Esophagus muscularis mucosa (tissue), 4 donors: ENCODE data around the gene AQP2. TPM values are rescaled to one million over a fixed set of nuclear protein-coding genes. Genes with fewer than 3 reads are reported as not detected.
A peak's percentile ranks its signal among the peaks of the same experiment; 100 is the strongest.

Experiments
- DNase-seq: peaks from one replicate; pipeline ENCODE4 v3.0.0-alpha.2; 2017; ENCODE audit errors: extremely low spot score
- H3K27ac ChIP-seq, 4 donors: fragments of 200-600 bp; sonication (generic); replicated peaks in 1 of 4; 1 replicate in 3 of 4; 2 replicates in 1 of 4; pipeline ENCODE4 v1.5.1; 2016 to 2019; ENCODE audit warnings: mild to moderate bottlenecking in 1 of 4
- H3K27me3 ChIP-seq, 4 donors: fragments of 200-600 bp; sonication (generic); one replicate each; pipeline versions ENCODE4 v1.5.1 to v1.6.0; 2016 to 2019
- H3K36me3 ChIP-seq, 4 donors: fragments of 200-600 bp; sonication (generic); one replicate each; pipeline ENCODE4 v1.5.1; 2016 to 2019
- H3K4me1 ChIP-seq, 4 donors: fragments of 200-600 bp; sonication (generic); one replicate each; pipeline ENCODE4 v1.5.1; 2016 to 2019
- H3K4me3 ChIP-seq, 4 donors: fragments of 200-600 bp; sonication (generic); 1 replicate in 2 of 4; 2 replicates in 2 of 4; pipeline ENCODE4 v1.5.1; 2016 to 2019; ENCODE audit warnings: mild to moderate bottlenecking in 4 of 4, moderate library complexity in 1 of 4
- H3K9me3 ChIP-seq, 4 donors: fragments of 200-600 bp; sonication (generic); 1 replicate in 3 of 4; 2 replicates in 1 of 4; pipeline ENCODE4 v1.5.1; 2016 to 2019
- EP300 ChIP-seq: sonication (generic); formaldehyde crosslinking; IDR thresholded peaks from one replicate; pipeline ENCODE4 v1.6.1; 2017; ENCODE audit warnings: antibody characterized with exemption
- POLR2A ChIP-seq: fragments of 450-650 bp; IDR thresholded peaks from one replicate; pipeline ENCODE4 v1.6.1; 2017; ENCODE audit warnings: antibody characterized with exemption, moderate library complexity, mild to moderate bottlenecking, low read depth
- POLR2AphosphoS5 ChIP-seq, 2 donors: sonication (generic); formaldehyde crosslinking; IDR thresholded peaks; one replicate each; pipeline ENCODE4 v1.6.1; 2017; ENCODE audit warnings: antibody characterized with exemption in 2 of 2
- WGBS: methylation state at CpG from one replicate; pipeline ENCODE4 v1.1.5; 2018; 5-methylcytosine and 5-hydroxymethylcytosine counted together
- intact Hi-C: fragments of 100-400 bp; cut with DNase I; formaldehyde crosslinking; loops from one replicate; pipeline ENCODE4 v1.15.1; 2023
- total RNA-seq, 4 donors: library from RNA; depleted of rRNA; stranded (reverse); fragments of >200 nt; gene quantifications; one replicate each; pipeline versions ENCODE4 v1.1.0 to v1.2.1, GENCODE V29; 2016
- TF ChIP-seq, protein P1 (sequence below), 3 experiments: fragments of 200-600 bp in 2 of 3; fragments of 450-650 bp in 1 of 3; sonication (generic) in 2 of 3; IDR thresholded peaks; one replicate each; pipeline ENCODE4 v1.5.1; 2017 to 2019; ENCODE audit warnings: antibody characterized with exemption in 3 of 3, mild to moderate bottlenecking in 2 of 3, moderate library complexity in 1 of 3

Gene AQP2
- total RNA-seq, 4 donors from 2014 or later = not detected

DNA sequence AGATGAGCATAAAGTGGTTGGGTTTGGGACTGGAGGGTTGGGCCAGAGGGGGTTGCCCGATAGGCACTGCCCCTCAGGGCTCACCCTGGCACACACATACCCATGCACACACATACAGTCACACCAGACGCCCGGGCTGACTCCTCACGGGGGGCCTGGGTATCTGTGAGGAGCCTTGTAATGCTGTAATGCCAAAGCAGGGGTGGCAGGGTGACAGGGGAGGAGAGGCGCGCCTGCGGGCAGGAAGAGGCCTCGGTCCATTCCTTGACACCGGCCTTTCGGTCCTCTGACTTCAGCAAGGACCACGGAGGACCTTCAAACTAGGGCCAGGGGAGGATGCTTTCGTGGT is 47.2 kb upstream of the AQP2 start:
- Histone ChIP-seq H3K27me3 (peaks cover 0 to 13% (median 0%) of the 10 kb centered on the region in 4 donors), H3K9me3 (no peaks in the 10 kb centered on the region), H3K36me3 (no peaks in the 10 kb centered on the region), H3K27ac (peak overlapping the region; percentile 56 to 73 (median 66)), H3K4me3 (peak overlapping the region; percentile 55 to 67 (median 58)), H3K4me1 (peaks cover 8 to 19% (median 14%) of the 10 kb centered on the region in 4 donors)
- intact Hi-C loops = no loop called here
- no peak for DNase-seq
- WGBS = 49% methylated on average over 9 of the region's 12 CpGs
- TF ChIP-seq, protein P1, sequence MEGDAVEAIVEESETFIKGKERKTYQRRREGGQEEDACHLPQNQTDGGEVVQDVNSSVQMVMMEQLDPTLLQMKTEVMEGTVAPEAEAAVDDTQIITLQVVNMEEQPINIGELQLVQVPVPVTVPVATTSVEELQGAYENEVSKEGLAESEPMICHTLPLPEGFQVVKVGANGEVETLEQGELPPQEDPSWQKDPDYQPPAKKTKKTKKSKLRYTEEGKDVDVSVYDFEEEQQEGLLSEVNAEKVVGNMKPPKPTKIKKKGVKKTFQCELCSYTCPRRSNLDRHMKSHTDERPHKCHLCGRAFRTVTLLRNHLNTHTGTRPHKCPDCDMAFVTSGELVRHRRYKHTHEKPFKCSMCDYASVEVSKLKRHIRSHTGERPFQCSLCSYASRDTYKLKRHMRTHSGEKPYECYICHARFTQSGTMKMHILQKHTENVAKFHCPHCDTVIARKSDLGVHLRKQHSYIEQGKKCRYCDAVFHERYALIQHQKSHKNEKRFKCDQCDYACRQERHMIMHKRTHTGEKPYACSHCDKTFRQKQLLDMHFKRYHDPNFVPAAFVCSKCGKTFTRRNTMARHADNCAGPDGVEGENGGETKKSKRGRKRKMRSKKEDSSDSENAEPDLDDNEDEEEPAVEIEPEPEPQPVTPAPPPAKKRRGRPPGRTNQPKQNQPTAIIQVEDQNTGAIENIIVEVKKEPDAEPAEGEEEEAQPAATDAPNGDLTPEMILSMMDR (IDR thresholded peaks at IDR 0.05) = no peak
- TF ChIP-seq EP300 = no peak
- TF ChIP-seq POLR2AphosphoS5 (IDR thresholded peaks at IDR 0.05) = no peak
- TF ChIP-seq POLR2A = no peak

DNA sequence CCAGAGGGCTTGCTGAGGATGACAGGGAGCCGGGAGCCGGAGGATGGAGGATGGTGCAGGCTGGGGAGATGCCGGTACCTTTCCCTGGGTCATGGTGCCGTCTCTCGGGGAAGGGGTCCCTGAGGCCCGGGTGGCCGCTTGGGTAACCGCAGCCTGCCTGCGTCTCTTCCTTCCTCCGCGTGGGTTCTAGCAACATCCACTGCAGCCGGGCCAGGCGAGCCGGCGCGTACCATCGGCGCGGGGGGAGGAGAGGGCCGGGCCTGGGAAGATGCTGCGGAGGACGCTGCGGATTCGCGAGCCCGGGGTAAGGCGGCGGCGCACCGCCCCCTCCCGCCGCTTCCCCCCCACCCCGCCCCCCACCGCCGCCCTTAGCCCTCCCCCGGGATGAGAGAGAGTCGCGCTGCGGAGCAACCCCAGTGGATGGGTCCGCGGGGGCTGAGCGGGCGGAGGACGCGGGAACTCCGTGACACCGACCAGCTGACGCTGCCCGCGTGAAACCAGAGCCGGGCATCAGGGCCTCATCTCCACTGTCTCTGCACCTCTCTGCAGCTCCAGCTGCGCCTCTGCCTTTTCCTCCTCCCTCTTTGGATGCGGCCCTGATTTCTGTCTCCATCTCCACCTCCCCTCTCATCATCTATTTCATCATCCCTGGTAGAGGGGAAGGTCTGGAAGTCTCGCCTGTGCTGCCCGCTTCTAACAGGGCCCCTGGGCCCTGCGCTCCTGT is 46.7 kb upstream of the AQP2 start, which contains the start of gene FAIM2:
TSS of gene FAIM2 (minus strand) at position 201 of the 724 bp plus-strand sequence. CDS start at position 93, 108 bp downstream.
- 7% methylated on average over 31 of the region's 56 CpGs for WGBS
- no peak for DNase-seq
- no peaks in the 10 kb centered on the region for H3K9me3 ChIP-seq
- H3K27me3 ChIP-seq = peaks cover 0 to 13% (median 0%) of the 10 kb centered on the region in 4 donors
- TF ChIP-seq POLR2AphosphoS5 (IDR thresholded peaks at IDR 0.05) = no peak
- TF ChIP-seq EP300 = no peak
- TF ChIP-seq POLR2A = no peak
- TF ChIP-seq, protein P1 (IDR thresholded peaks at IDR 0.05) = no peak
- H3K36me3 ChIP-seq = no peaks in the 10 kb centered on the region
- peak within 1 kb of the TSS; percentile 55 to 67 (median 58) for H3K4me3 ChIP-seq
- intact Hi-C loops = no loop called here
- peaks cover 8 to 19% (median 14%) of the 10 kb centered on the region in 4 donors for H3K4me1 ChIP-seq
- peak within 1 kb of the TSS; percentile 56 to 73 (median 66) for H3K27ac ChIP-seq

DNA sequence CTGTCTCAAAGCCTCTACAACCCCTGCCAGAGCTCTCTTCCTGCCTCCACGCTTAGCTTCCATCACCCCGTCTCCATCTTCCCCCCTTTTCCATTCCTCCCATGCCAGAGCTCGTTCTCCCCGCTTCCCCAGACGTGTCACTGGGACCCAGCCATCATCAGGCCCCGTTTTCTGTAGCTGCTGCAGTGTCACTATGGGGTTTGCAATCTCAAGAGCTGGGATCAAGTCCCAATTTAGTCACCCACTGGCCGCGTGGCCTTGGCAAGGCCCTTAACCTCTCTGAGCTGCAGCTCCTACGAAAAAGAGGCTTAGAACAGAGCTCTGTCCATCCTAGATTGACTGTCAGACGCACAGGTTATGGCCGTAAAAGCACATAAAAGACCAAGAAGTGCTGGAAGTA is 45.9 kb upstream of the AQP2 start:
- no peaks in the 10 kb centered on the region for H3K9me3 ChIP-seq
- TF ChIP-seq EP300 = no peak
- TF ChIP-seq, protein P1 (IDR thresholded peaks at IDR 0.05) = no peak
- TF ChIP-seq POLR2AphosphoS5 (IDR thresholded peaks at IDR 0.05) = no peak
- TF ChIP-seq POLR2A = no peak
- peak overlapping the region; percentile 56 to 73 (median 66) for H3K27ac ChIP-seq
- H3K27me3 ChIP-seq = peaks cover 0 to 13% (median 0%) of the 10 kb centered on the region in 4 donors
- H3K36me3 ChIP-seq = no peaks in the 10 kb centered on the region
- intact Hi-C loops = no loop called here
- peak overlapping the region in 1 of 4 donors; percentile 55 for H3K4me3 ChIP-seq
- WGBS = 87% methylated on average over 11 of the region's 11 CpGs
- no peak for DNase-seq
- H3K4me1 ChIP-seq = peaks cover 8 to 19% (median 14%) of the 10 kb centered on the region in 4 donors

DNA sequence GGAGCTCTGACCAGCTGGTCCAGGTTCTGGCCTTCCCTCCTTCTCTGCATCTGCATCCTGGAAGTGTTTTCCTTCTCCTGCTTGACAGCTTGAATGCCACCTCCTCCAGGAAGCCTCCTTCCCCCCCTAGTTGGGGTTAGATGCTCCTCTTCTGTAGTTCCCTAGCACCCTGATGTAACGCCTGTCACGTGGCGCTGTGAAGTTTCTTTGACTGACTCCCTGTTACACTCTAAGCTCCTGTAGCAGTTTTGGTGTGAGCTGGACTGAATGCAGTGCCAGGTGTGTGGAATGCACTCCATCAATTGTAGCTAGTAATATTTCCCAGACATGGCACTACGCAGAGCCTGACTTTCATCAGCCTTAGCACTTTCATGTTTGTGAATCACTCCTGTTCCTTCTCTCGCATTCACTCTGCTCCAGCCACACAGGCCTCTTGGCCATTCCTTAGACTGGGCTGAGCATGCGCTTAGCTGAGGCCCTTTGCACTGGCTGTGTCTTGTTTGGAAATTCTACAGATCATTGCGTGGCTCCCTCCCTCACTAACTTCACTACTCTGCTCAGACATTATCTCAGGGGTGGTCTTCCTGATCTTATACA is 44.7 kb upstream of the AQP2 start:
- no peak overlapping the region for H3K27ac ChIP-seq

More for the DNA sequence above, 44.7 kb upstream of the AQP2 start:
- H3K27me3 ChIP-seq = peaks cover 0 to 6% (median 0%) of the 10 kb centered on the region in 4 donors
- H3K36me3 ChIP-seq = no peaks in the 10 kb centered on the region
- H3K4me3 ChIP-seq = no peak overlapping the region
- H3K4me1 ChIP-seq = peaks cover 8 to 19% (median 14%) of the 10 kb centered on the region in 4 donors
- intact Hi-C loops = no loop called here
- H3K9me3 ChIP-seq = no peaks in the 10 kb centered on the region
- 95% methylated on average over 7 of the region's 7 CpGs for WGBS
- no peak for DNase-seq
- TF ChIP-seq POLR2AphosphoS5 (IDR thresholded peaks at IDR 0.05) (no peak), POLR2A (no peak), EP300 (no peak)
- TF ChIP-seq, protein P1 (IDR thresholded peaks at IDR 0.05) = no peak
